ENCODE data around the gene SYNE2.

DNA sequence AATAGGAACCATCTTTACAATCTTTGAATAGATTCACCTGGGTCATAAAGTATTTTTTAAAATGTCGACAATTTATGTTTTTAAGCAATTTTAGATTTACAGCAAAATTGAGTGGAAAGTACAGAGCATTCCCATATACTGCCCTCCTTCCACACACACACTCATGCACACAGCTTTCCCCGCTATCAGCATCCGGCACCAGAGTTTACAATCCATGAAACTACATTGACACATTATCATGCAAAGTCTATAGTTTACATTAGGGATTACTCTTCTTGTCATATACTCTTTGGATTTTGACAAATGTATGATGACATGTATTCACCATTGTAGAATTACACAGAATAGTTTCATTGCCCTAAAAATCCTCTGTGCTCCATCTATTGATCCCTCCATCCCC lies 9.0 kb upstream of the SYNE2 start:
- TF ChIP-seq EP300 (IDR thresholded peaks at IDR 0.05; ENCODE audit: borderline replicate concordance) (no peak), TAF1 (IDR thresholded peaks at IDR 0.05; ENCODE audit: low read depth) (no peak), RAD21 (IDR thresholded peaks at IDR 0.05; ENCODE audit: low read depth) (no peak), USF1 (IDR thresholded peaks at IDR 0.05) (no peak), CEBPB (IDR thresholded peaks at IDR 0.05) (no peak), YY1 (IDR thresholded peaks at IDR 0.05; ENCODE audit: low read depth) (no peak), CREB1 (IDR thresholded peaks at IDR 0.05; ENCODE audit: low read depth) (no peak), ZBTB7A (IDR thresholded peaks at IDR 0.05; ENCODE audit: low read depth) (no peak), NFIC (IDR thresholded peaks at IDR 0.05) (no peak), EGR1 (IDR thresholded peaks at IDR 0.05) (no peak), TCF12 (IDR thresholded peaks at IDR 0.05; ENCODE audit: low read depth) (no peak)
- TF ChIP-seq, protein P1, sequence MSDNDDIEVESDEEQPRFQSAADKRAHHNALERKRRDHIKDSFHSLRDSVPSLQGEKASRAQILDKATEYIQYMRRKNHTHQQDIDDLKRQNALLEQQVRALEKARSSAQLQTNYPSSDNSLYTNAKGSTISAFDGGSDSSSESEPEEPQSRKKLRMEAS (IDR thresholded peaks at IDR 0.05), result no peak
- TF ChIP-seq, protein P2, sequence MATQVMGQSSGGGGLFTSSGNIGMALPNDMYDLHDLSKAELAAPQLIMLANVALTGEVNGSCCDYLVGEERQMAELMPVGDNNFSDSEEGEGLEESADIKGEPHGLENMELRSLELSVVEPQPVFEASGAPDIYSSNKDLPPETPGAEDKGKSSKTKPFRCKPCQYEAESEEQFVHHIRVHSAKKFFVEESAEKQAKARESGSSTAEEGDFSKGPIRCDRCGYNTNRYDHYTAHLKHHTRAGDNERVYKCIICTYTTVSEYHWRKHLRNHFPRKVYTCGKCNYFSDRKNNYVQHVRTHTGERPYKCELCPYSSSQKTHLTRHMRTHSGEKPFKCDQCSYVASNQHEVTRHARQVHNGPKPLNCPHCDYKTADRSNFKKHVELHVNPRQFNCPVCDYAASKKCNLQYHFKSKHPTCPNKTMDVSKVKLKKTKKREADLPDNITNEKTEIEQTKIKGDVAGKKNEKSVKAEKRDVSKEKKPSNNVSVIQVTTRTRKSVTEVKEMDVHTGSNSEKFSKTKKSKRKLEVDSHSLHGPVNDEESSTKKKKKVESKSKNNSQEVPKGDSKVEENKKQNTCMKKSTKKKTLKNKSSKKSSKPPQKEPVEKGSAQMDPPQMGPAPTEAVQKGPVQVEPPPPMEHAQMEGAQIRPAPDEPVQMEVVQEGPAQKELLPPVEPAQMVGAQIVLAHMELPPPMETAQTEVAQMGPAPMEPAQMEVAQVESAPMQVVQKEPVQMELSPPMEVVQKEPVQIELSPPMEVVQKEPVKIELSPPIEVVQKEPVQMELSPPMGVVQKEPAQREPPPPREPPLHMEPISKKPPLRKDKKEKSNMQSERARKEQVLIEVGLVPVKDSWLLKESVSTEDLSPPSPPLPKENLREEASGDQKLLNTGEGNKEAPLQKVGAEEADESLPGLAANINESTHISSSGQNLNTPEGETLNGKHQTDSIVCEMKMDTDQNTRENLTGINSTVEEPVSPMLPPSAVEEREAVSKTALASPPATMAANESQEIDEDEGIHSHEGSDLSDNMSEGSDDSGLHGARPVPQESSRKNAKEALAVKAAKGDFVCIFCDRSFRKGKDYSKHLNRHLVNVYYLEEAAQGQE (IDR thresholded peaks at IDR 0.05; ENCODE audit: low read depth), result no peak

Data from Ishikawa (cell line).